ENCODE measurements around the gene CIB4.

DNA sequence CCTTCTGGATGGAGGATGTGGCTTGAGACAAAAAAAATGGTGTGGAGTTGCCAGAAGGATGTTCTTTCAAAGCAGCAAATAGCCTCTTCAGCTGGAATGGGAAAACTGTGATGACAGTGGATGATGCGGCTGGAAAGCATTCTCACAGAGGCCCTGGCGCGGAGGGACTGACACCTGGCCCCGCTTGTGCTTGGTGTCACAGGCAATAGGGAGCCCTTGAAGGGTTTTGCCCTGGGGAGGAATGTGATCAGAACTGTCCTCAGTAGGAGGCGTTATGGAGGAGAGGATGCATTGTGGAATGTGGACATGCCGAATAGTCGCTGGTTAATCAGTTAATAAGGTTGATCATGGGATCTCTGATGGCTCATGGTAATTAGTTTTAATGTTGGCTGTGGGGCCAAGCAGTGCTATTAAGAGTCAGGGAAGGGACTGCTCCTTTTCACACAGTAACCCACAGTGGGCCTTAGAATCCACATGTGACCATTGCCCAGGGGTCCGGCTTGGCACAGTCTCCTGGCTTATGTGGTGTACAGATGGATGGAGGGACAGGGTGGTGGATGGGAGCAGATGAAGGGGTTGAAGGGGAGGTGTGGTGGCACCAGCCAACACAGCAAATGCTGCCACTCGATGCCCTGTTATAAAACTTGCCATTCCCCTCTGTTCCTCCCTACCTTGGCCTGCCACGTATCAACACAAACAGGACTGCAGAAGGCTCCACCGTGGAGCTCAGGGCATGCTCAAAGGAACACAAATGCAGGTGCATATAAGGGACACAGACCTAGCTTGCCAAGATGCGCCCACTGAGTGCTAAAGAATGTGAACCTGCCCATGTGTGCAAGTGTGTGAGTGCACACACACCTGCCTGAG, 71.7 kb downstream of the CIB4 start:
- TF ChIP-seq, protein P1, sequence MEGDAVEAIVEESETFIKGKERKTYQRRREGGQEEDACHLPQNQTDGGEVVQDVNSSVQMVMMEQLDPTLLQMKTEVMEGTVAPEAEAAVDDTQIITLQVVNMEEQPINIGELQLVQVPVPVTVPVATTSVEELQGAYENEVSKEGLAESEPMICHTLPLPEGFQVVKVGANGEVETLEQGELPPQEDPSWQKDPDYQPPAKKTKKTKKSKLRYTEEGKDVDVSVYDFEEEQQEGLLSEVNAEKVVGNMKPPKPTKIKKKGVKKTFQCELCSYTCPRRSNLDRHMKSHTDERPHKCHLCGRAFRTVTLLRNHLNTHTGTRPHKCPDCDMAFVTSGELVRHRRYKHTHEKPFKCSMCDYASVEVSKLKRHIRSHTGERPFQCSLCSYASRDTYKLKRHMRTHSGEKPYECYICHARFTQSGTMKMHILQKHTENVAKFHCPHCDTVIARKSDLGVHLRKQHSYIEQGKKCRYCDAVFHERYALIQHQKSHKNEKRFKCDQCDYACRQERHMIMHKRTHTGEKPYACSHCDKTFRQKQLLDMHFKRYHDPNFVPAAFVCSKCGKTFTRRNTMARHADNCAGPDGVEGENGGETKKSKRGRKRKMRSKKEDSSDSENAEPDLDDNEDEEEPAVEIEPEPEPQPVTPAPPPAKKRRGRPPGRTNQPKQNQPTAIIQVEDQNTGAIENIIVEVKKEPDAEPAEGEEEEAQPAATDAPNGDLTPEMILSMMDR (IDR thresholded peaks at IDR 0.05), result no peak
- TF ChIP-seq EZH2 (IDR thresholded peaks at IDR 0.05; ENCODE audit: borderline replicate concordance, insufficient read depth, low read depth, low read length, poor library complexity, severe bottlenecking), result no peak

Measured in B cell (primary cell).